Keratinocyte (primary cell): Measurements from ENCODE around the gene LRBA.

ENCODE experiments used
- EZH2 ChIP-seq: IDR thresholded peaks from one replicate; pipeline ENCODE4 v1.6.1; 2012; ENCODE audit warnings: inconsistent platforms, mild to moderate bottlenecking, low read length, moderate library complexity
- TF ChIP-seq, protein P1 (sequence below), 3 experiments: IDR thresholded peaks in 1 of 3; conservative IDR thresholded peaks in 1 of 3; optimal IDR thresholded peaks in 1 of 3; 2 replicates in 2 of 3; 3 replicates in 1 of 3; pipeline versions ENCODE3 to v1.5.1; 2011; ENCODE audit warnings: low read length in 3 of 3, mild to moderate bottlenecking in 3 of 3, moderate library complexity in 2 of 3, control low read depth in 1 of 3, inconsistent platforms in 1 of 3; ENCODE audit not compliant: insufficient read depth in 2 of 3; ENCODE audit errors: extremely low read depth in 1 of 3

DNA sequence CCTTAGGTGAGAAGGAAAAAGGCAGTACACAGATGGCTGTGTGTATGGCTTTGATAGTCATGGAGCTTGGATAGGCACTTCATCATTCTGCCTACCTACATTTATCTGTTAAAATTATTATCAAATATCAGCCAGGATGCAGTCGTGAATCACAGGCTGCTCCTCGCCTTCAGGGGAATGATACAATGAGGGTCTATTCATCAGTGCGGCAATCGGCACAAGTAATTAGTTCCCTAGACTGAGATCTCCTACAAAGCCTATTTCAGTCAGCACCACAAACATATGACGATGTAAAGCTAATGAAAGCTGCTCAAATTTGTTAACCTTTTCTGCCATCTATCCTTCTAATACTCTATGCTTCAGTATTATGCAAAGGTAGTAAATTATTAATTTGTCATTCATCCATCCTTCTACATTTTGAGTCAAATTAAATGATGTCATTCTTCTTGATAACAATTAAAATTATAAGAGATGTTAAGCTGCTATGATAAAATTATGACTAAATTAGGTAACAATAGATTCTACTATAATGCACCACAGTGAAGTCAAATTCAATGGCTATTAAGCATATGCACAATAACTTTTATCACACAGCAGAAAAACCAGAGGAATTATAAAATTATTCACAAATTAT, 414.2 kb downstream of the LRBA start:
- TF ChIP-seq, protein P1, sequence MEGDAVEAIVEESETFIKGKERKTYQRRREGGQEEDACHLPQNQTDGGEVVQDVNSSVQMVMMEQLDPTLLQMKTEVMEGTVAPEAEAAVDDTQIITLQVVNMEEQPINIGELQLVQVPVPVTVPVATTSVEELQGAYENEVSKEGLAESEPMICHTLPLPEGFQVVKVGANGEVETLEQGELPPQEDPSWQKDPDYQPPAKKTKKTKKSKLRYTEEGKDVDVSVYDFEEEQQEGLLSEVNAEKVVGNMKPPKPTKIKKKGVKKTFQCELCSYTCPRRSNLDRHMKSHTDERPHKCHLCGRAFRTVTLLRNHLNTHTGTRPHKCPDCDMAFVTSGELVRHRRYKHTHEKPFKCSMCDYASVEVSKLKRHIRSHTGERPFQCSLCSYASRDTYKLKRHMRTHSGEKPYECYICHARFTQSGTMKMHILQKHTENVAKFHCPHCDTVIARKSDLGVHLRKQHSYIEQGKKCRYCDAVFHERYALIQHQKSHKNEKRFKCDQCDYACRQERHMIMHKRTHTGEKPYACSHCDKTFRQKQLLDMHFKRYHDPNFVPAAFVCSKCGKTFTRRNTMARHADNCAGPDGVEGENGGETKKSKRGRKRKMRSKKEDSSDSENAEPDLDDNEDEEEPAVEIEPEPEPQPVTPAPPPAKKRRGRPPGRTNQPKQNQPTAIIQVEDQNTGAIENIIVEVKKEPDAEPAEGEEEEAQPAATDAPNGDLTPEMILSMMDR (optimal IDR thresholded peaks at IDR 0.05 in 1 of 3, IDR thresholded peaks at IDR 0.05 in 1 of 3, conservative IDR thresholded peaks at IDR 0.05 in 1 of 3; ENCODE audit: extremely low read depth in 1 of 3, insufficient read depth in 2 of 3, low read length in 3 of 3) = no peak
- no peak for TF ChIP-seq EZH2
